Activated CD8-positive, alpha-beta memory T cell treated with anti-CD3 and anti-CD28 coated beads, Interleukin-2, amount 50 U/mL, for 4 hours (primary cell): Measurements from ENCODE around the gene CNNM1.

Source experiments
- DNase-seq: peaks from one replicate; pipeline ENCODE4 v3.0.0-alpha.2; 2020

CNNM1 gene

DNA sequence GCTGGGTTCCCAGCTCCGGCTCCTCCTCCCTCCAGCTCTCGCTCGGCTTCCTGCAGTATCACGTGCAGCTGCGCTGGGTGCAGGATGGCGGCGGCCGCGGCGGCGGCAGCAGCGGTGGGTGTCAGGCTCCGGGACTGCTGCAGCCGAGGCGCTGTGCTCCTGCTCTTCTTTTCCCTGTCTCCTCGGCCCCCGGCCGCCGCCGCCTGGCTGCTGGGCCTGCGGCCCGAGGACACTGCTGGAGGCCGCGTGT is at the start of gene CNNM1:
Gene CNNM1, plus strand, starts transcription at position 53 of the 250 bp plus-strand sequence. Its CDS starts 32 bp downstream, at position 85.
- no peak for DNase-seq

- no peak for DNase-seq
Observed at GRCh38 chr10:99279626-99280111, 49.5 kb upstream of the CNNM1 start.

DNA sequence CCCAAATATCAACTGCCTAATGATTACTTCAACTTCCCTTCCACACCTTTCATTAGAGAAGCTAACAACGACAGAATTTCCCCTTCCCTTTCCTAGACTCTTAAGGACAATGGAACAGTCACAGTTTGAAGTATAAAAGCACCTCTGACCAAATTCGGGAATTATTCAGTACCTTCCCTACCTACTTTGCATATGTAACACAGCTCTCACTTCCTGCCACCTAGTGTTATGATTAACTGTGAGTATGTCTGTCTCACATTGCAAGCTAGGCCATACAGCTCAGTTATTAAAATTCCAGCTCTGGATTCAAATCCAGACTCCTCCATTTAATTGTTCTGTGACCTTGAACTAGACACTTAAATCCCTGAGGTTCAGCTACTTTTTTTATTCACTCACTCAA is 48.7 kb upstream of the CNNM1 start:
- DNase-seq: no peak

- no peak for DNase-seq
Observed at GRCh38 chr10:99285881-99286280, 43.3 kb upstream of the CNNM1 start.

GRCh38 chr10:99290306-99290705 is 38.9 kb upstream of the CNNM1 start:
- no peak for DNase-seq

GRCh38 chr10:99292159-99292558 is 37.0 kb upstream of the CNNM1 start:
- DNase-seq: no peak

- DNase-seq: no peak
Observed at GRCh38 chr10:99296605-99297004, 32.6 kb upstream of the CNNM1 start.

DNA sequence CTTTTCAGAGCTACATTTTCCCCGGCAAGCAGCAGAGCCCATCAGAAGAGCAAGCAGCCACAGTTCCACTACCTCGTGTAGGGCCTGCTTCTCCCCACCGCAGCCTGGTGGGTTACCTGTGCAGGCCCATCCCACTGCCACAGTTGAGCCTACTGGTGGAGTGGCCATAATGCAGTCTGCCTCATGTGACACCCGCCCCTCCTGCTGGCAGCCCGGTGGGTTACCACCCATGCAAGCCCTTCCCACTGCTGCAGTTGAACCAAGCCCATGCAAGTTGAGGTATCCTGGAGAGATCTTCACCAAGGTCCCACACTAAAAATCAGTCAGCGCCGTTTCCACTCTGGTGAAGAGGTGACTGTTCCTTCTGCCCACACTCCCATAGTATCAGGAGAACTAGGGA is 32.1 kb upstream of the CNNM1 start:
- DNase-seq: no peak

DNA sequence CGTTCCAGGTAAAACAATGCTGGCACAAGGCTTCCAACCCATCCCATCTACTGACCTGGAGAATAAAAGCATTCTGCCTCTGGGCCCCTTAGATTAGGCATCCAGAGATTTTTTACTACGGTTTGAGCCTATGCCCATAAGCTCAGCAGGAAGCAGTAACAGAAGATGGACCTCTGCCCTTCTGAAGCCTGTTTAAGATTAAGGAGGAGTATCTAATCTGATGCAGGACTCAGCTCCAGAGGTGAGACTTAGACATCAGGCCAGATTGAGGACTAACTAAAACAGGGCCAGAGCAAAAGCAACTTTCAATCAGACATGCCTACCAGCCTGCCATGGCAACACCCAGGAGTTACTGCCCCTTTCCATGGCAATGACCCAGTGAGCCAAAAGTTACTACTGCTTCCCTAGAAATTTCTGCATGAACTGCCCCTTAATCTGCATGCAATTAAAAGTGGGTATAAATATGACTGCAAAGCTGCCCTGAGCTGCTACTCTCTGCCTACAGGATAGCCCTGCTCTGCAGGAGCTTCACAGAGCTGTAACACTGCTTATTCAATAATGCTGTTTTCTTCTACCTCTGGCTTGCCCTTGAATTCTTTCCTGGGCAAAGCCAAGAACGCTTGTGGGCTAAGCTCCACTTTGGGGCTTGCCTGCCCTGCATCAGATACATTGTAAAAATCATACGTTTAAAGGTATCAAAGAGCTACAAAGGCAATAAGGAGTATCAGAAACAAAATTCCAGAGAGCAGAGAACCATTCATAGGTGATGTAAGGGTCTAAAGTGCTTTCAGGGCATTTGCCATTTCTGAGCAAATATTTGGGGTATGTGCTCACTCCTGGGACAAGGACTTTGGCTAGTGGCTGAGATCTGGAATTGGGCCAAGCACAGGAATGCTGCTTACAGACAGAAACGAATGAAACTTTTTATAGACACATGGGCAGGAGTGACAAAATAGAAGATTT is 25.0 kb upstream of the CNNM1 start:
- DNase-seq: no peak

DNA sequence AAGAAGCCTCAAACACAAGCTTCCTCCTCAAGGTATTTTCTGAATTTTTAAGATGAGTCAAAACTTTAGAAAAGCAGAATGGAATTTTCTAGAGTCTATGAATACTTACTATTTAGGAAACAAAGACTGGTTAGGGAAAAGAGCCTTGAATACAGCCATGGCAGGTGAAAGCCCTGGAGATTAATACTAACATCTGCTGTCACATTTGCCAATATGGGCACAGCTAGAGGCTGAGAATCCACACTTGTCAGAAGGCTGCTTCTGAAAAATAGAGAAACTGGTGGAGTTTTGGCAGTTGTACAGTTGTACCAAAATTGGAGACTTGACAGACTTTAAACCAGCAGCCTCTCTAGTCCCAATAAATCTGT is 24.3 kb upstream of the CNNM1 start:
- DNase-seq: no peak

DNA sequence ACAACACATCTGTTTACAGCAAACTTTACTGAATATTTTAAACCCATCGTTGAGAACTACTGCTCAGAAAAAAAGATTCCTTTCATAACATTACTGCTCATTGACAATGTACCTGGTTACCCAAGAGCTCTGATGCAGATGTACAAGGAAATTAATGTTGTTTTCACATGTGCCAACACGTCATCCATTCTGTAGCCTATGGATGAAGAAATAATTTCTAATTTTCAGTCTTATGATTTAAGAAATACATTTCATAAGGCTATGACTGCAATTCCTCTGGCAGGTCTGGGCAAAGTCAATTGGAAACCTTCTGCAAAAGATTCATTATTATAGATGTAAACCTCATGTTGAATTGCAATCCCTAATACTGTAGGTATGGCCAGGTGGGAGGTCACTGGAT is 16.7 kb upstream of the CNNM1 start:
- DNase-seq: no peak

DNA sequence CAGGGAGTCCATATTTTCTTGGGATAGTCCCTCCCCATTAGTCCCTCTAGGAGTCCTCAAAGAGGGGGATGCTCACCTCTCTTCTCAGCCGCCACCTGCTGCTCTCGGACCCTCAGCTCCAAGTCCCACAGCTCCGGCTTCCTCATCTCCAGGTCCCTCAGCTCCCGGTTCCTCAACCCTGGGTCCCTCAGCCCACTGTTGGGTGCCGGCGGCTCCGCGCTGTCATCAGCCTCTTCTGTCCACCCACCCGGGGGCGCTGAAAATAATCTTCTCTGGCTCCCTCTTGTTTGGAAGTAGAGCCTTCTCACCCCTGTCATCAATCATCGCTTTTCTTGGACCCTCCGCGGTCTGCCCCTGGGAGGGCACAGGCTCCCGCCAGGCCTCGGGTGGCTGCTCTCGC is 13.3 kb upstream of the CNNM1 start:
- DNase-seq: no peak

DNA sequence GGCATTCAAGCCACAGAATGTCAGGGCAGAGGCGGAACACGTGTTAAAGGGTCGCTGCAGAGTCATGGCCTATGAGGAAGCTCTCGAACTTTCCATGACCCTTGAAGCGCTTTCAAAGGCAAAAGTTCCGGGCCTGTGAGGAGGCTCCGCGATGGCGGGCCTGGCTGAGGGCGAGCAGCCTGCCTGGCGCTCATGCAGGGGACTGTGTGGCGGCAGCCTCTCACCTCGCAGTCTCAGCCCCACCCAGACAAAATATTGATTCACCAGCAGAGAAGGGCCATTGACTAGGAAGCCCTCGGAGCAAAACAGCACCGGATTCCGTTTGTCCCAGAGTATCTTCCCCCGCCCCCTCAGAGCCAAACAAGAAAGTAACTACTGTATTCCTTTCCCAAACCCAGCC is 12.8 kb upstream of the CNNM1 start:
- no peak for DNase-seq

GRCh38 chr10:99318048-99318447 is 11.1 kb upstream of the CNNM1 start:
- DNase-seq: no peak

GRCh38 chr10:99318475-99318874 is 10.7 kb upstream of the CNNM1 start:
- no peak for DNase-seq

DNA sequence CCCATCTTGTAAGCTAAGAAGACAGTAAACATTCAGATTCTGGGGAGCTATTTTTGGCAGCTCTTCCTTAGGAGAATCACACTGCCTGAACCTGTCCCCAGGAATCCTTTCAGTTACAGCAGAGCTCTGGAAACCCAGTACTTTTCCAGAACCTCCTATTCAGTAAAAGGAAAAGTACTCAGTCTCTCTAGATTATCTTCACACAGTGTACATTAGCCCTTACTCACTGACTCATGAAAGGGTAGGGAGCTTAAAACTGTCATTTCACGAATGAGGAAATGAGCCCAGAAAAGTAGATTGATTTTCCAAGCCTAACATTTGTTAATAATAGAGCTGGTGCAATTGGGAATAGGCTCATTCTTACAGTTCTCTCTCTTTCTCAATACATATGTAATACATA is 3.9 kb upstream of the CNNM1 start:
- no peak for DNase-seq

DNA sequence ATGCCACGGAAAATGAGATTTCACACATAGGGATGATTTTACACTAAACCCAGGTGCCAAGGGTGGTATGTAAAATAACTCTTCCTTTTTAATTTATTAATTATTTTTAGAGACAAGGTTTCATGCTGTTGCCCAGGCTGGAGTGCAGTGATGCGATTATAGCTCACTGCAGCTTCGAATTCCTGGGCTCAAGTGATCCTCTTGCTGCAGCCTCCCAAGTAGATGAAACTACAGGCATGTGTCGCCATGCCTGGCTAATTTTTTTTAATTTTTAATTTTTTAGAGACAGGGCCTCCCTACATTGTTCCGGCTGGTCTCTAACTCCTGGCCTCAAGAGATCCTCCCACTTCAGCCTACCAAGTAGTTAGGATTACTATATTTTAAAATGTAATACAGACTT is 2.3 kb upstream of the CNNM1 start:
- no peak for DNase-seq

DNA sequence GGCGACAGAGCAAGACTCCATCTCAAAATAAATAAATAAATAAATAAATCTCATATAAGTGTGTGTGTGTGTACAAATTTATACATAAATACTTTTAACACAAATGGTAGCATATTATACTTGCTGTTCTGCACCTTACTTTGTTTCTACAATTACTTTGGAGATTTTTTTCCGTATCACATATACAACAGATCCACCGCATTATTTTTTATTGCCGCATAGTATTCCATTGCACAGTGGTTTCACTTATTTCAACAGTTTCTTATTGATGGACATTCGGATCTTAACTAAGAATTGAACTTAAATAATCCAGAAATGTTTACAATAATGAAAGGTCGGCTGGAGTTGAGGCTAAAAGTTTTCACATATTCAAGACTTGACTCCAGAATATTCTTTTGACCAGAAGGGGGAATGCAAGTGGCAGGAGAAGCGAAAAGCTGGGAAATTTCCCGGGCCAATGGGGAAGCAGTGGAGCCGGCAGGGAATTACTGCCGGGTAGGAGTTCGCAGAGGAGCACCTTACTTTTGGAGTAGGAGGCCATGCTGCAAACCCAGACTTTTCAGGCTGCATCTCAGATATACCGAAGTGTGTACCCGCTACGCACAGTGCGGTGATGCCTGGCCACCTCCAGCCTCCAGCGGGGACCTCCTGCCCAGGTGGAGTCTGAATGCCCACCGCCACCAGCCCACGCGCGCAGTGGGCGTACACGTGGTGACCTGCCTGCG is 415 bp upstream of the CNNM1 start:
- no peak for DNase-seq

- no peak for DNase-seq
Observed at GRCh38 chr10:99329554-99330346, 594 bp downstream of the CNNM1 start.

GRCh38 chr10:99330347-99330924 is 1.3 kb downstream of the CNNM1 start:
- no peak for DNase-seq

GRCh38 chr10:99331207-99331803 is 2.1 kb downstream of the CNNM1 start:
- no peak for DNase-seq

DNA sequence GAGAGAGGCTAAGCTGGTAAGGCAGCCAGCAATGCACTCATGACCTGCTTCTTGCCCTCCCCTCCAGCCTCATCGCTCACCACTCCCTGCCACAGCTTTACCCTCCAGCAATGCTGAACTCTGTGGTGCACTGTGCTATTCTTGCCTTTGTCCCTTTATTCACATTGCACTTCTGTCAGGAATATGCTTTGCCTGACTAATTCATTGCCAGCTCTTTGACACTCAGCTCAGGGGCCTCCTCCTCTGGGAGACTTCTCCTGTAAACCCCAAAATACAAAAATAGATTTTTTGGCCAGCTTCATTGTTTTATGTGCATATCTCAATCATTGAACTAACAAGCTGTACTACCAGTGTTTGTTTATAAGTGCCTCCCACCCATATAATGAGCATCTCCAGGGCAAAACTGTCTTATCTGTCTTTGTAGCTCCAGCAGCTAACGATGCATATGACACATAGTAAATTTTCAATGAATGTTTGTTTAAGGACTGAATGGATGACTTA is 8.2 kb downstream of the CNNM1 start:
- no peak for DNase-seq

GRCh38 chr10:99337901-99338300 is 8.7 kb downstream of the CNNM1 start:
- no peak for DNase-seq
